Epithelial cell of proximal tubule (primary cell): Measurements from ENCODE around the gene FETUB. TPM values are rescaled to one million over a fixed set of nuclear protein-coding genes. Genes with fewer than 3 reads are reported as not detected.

Experiments
- DNase-seq: peaks from one replicate; pipeline ENCODE4 v3.0.0-alpha.2; 2011; ENCODE audit warnings: low read depth
- H3K4me3 ChIP-seq: 2 replicates; pipeline ENCODE4 v1.5.1; 2011; ENCODE audit warnings: low read depth, mild to moderate bottlenecking, low read length
- total RNA-seq: library from RNA; depleted of rRNA; stranded (reverse); fragments of >200 nt; gene quantifications from 2 replicates; pipeline ENCODE4 v1.2.3, GENCODE V29; 2015
- TF ChIP-seq, protein P1 (sequence below): conservative IDR thresholded peaks from 2 replicates; pipeline ENCODE4 v1.5.1; 2012; ENCODE audit warnings: low read depth, mild to moderate bottlenecking, low read length

FETUB gene
- total RNA-seq, 1 donor from 2014 or later = not detected

GRCh38 chr3:186614266-186614596 is 26.0 kb upstream of the FETUB start:
- TF ChIP-seq, protein P1, sequence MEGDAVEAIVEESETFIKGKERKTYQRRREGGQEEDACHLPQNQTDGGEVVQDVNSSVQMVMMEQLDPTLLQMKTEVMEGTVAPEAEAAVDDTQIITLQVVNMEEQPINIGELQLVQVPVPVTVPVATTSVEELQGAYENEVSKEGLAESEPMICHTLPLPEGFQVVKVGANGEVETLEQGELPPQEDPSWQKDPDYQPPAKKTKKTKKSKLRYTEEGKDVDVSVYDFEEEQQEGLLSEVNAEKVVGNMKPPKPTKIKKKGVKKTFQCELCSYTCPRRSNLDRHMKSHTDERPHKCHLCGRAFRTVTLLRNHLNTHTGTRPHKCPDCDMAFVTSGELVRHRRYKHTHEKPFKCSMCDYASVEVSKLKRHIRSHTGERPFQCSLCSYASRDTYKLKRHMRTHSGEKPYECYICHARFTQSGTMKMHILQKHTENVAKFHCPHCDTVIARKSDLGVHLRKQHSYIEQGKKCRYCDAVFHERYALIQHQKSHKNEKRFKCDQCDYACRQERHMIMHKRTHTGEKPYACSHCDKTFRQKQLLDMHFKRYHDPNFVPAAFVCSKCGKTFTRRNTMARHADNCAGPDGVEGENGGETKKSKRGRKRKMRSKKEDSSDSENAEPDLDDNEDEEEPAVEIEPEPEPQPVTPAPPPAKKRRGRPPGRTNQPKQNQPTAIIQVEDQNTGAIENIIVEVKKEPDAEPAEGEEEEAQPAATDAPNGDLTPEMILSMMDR = no peak
- no peak overlapping the region for H3K4me3 ChIP-seq
- no peak for DNase-seq

GRCh38 chr3:186614597-186615483 is 25.4 kb upstream of the FETUB start:
- TF ChIP-seq, protein P1 = peak; percentile 98
- no peak overlapping the region for H3K4me3 ChIP-seq
- DNase-seq = no peak

GRCh38 chr3:186616299-186616617 is 23.9 kb upstream of the FETUB start:
- no peak overlapping the region for H3K4me3 ChIP-seq
- TF ChIP-seq, protein P1 = no peak
- DNase-seq = no peak

GRCh38 chr3:186617036-186617946 is 22.9 kb upstream of the FETUB start:
- DNase-seq = peak; percentile 72
- H3K4me3 ChIP-seq = peak overlapping the region; percentile 34
- TF ChIP-seq, protein P1 = peak; percentile 90

- no peak overlapping the region for H3K4me3 ChIP-seq
- no peak for DNase-seq
- TF ChIP-seq, protein P1 = no peak
Observed at GRCh38 chr3:186618318-186618938, 21.8 kb upstream of the FETUB start.

- TF ChIP-seq, protein P1 = no peak
- no peak overlapping the region for H3K4me3 ChIP-seq
Observed at GRCh38 chr3:186619787-186620212, 20.4 kb upstream of the FETUB start.

More at GRCh38 chr3:186619787-186620212, 20.4 kb upstream of the FETUB start:
- no peak for DNase-seq
